ENCODE measurements around the gene DUSP22.

GRCh38 chr6:376827-377640, 84.7 kb downstream of the DUSP22 start:
- TF ChIP-seq POLR2A (IDR thresholded peaks at IDR 0.05), result no peak
- TF ChIP-seq, protein P1, sequence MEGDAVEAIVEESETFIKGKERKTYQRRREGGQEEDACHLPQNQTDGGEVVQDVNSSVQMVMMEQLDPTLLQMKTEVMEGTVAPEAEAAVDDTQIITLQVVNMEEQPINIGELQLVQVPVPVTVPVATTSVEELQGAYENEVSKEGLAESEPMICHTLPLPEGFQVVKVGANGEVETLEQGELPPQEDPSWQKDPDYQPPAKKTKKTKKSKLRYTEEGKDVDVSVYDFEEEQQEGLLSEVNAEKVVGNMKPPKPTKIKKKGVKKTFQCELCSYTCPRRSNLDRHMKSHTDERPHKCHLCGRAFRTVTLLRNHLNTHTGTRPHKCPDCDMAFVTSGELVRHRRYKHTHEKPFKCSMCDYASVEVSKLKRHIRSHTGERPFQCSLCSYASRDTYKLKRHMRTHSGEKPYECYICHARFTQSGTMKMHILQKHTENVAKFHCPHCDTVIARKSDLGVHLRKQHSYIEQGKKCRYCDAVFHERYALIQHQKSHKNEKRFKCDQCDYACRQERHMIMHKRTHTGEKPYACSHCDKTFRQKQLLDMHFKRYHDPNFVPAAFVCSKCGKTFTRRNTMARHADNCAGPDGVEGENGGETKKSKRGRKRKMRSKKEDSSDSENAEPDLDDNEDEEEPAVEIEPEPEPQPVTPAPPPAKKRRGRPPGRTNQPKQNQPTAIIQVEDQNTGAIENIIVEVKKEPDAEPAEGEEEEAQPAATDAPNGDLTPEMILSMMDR (IDR thresholded peaks at IDR 0.05), result no peak
